OCI-LY1 (cell line): ENCODE data around the gene PCDHA11.

ENCODE experiments used
- H2AFZ ChIP-seq: fragments of 200-600 bp; sonication (generic), shearing (Covaris generic); 2 replicates; pipeline ENCODE4 v1.6.0; 2014; ENCODE audit warnings: antibody characterized with exemption, mild to moderate bottlenecking, low read length
- H3F3A ChIP-seq: fragments of 200-600 bp; sonication (generic), shearing (Covaris generic); 2 replicates; pipeline ENCODE4 v1.6.0; 2014; ENCODE audit warnings: mild to moderate bottlenecking, antibody characterized with exemption, low read length, moderate library complexity; ENCODE audit not compliant: insufficient read depth
- H3K27ac ChIP-seq: fragments of 200-600 bp; sonication (generic); 2 replicates; pipeline ENCODE4 v1.5.1; 2014; ENCODE audit warnings: low read length, mixed run types, mild to moderate bottlenecking, low read depth; ENCODE audit not compliant: poor library complexity, severe bottlenecking
- H3K27me3 ChIP-seq: fragments of 200-600 bp; sonication (generic); 2 replicates; pipeline ENCODE4 v1.6.0; 2014; ENCODE audit warnings: antibody characterized with exemption, mild to moderate bottlenecking, low read length, moderate library complexity; ENCODE audit not compliant: insufficient read depth
- H3K36me3 ChIP-seq: fragments of 200-600 bp; sonication (generic); 2 replicates; pipeline ENCODE4 v1.6.1; 2014; ENCODE audit warnings: mild to moderate bottlenecking, antibody characterized with exemption, low read length, moderate library complexity, mixed read lengths; ENCODE audit not compliant: insufficient read depth
- H3K4me1 ChIP-seq: fragments of 200-600 bp; sonication (generic); 2 replicates; pipeline ENCODE4 v1.5.1; 2014; ENCODE audit warnings: mild to moderate bottlenecking, low read length, moderate library complexity; ENCODE audit not compliant: insufficient read depth, severe bottlenecking
- H3K4me2 ChIP-seq: fragments of 200-600 bp; sonication (generic), shearing (Covaris generic); 2 replicates; pipeline ENCODE4 v1.6.1; 2014; ENCODE audit warnings: low read length
- H3K4me3 ChIP-seq: fragments of 200-600 bp; sonication (generic); 2 replicates; pipeline ENCODE4 v1.5.1; 2014; ENCODE audit warnings: low read length, low read depth, mild to moderate bottlenecking, mixed read lengths; ENCODE audit not compliant: poor library complexity, severe bottlenecking
- H3K79me2 ChIP-seq: fragments of 200-600 bp; shearing (Covaris generic); 2 replicates; pipeline ENCODE4 v1.6.1; 2016; ENCODE audit warnings: mixed run types, low read length, mixed read lengths; ENCODE audit not compliant: insufficient read depth
- H3K9ac ChIP-seq: fragments of 200-600 bp; sonication (generic), shearing (Covaris generic); 2 replicates; pipeline ENCODE4 v1.6.1; 2014; ENCODE audit warnings: mild to moderate bottlenecking, low read length, mixed read lengths
- H3K9me2 ChIP-seq: fragments of 200-600 bp; sonication (generic), shearing (Covaris generic); 2 replicates; pipeline ENCODE4 v1.6.1; 2014; ENCODE audit warnings: low read depth, mild to moderate bottlenecking, low read length, mixed read lengths
- H3K9me3 ChIP-seq: fragments of 200-600 bp; shearing (Covaris generic); 2 replicates; pipeline ENCODE4 v1.6.1; 2014; ENCODE audit warnings: low read length, mixed read lengths
- H4K20me1 ChIP-seq: fragments of 200-600 bp; sonication (generic), shearing (Covaris generic); 2 replicates; pipeline ENCODE4 v1.6.0; 2016; ENCODE audit warnings: mild to moderate bottlenecking, low read length; ENCODE audit not compliant: insufficient read depth
- EZH2 ChIP-seq: fragments of 200-600 bp; sonication (generic), shearing (Covaris generic); IDR thresholded peaks from 2 replicates; pipeline ENCODE4 v1.8.0; 2017; ENCODE audit warnings: borderline replicate concordance, mixed run types, mild to moderate bottlenecking, antibody characterized with exemption, low read length, moderate library complexity, mixed read lengths
- TF ChIP-seq, protein P1 (sequence below): fragments of 200-600 bp; sonication (generic), shearing (Covaris generic); IDR thresholded peaks from 2 replicates; pipeline ENCODE4 v1.5.1; 2017; ENCODE audit warnings: mild to moderate bottlenecking, antibody characterized with exemption, low read length, moderate library complexity, mixed read lengths

Gene PCDHA11

GRCh38 chr5:140881889-140882590 lies 13.3 kb downstream of the PCDHA11 start, which contains the start of gene PCDHA13:
TSS of gene PCDHA13 (plus strand) at chr5:140882124. CDS start at chr5:140882269, 145 bp downstream.
- no peaks in the 10 kb centered on the region for H3K27me3 ChIP-seq
- H3K27ac ChIP-seq: no peak within 1 kb of the TSS
- no peaks in the 10 kb centered on the region for H4K20me1 ChIP-seq
- H3K79me2 ChIP-seq: no peaks in the 10 kb centered on the region
- H3F3A ChIP-seq: no peaks in the 10 kb centered on the region
- no peaks in the 10 kb centered on the region for H3K9me2 ChIP-seq
- H3K4me3 ChIP-seq: no peak within 1 kb of the TSS
- no peak within 1 kb of the TSS for H2AFZ ChIP-seq
- no peaks in the 10 kb centered on the region for H3K9me3 ChIP-seq
- H3K4me2 ChIP-seq: no peak within 1 kb of the TSS
- H3K4me1 ChIP-seq: no peaks in the 10 kb centered on the region
- no peak for TF ChIP-seq EZH2
- TF ChIP-seq, protein P1, sequence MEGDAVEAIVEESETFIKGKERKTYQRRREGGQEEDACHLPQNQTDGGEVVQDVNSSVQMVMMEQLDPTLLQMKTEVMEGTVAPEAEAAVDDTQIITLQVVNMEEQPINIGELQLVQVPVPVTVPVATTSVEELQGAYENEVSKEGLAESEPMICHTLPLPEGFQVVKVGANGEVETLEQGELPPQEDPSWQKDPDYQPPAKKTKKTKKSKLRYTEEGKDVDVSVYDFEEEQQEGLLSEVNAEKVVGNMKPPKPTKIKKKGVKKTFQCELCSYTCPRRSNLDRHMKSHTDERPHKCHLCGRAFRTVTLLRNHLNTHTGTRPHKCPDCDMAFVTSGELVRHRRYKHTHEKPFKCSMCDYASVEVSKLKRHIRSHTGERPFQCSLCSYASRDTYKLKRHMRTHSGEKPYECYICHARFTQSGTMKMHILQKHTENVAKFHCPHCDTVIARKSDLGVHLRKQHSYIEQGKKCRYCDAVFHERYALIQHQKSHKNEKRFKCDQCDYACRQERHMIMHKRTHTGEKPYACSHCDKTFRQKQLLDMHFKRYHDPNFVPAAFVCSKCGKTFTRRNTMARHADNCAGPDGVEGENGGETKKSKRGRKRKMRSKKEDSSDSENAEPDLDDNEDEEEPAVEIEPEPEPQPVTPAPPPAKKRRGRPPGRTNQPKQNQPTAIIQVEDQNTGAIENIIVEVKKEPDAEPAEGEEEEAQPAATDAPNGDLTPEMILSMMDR: no peak
- no peak within 1 kb of the TSS for H3K9ac ChIP-seq
- H3K36me3 ChIP-seq: no peaks in the 10 kb centered on the region

DNA sequence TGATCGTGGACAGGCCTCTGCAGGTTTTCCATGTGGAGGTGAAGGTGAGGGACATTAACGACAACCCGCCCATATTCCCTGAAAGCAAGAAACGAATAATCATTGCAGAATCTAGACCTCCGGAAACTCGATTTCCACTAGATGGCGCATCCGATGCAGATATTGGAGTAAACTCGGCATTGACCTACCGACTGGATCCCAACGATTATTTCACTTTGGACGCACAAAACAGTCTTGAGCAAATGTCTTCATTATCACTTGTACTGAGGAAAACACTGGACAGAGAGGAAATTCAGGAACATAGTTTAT lies 13.8 kb downstream of the PCDHA11 start:
- Histone ChIP-seq H3K79me2 (no peaks in the 10 kb centered on the region), H3K4me2 (no peak overlapping the region), H3K9ac (no peak overlapping the region), H3F3A (no peaks in the 10 kb centered on the region), H3K4me3 (no peak overlapping the region), H2AFZ (no peak overlapping the region), H3K9me2 (no peaks in the 10 kb centered on the region), H3K27me3 (no peaks in the 10 kb centered on the region), H3K9me3 (no peaks in the 10 kb centered on the region), H4K20me1 (no peaks in the 10 kb centered on the region), H3K27ac (no peak overlapping the region), H3K36me3 (no peaks in the 10 kb centered on the region), H3K4me1 (no peaks in the 10 kb centered on the region)
- no peak for TF ChIP-seq EZH2
- TF ChIP-seq, protein P1: peak; percentile 22; the same call in 1 of the 2 replicates

- Histone ChIP-seq H3K36me3 (no peaks in the 10 kb centered on the region), H3K4me1 (no peaks in the 10 kb centered on the region), H3K27ac (no peak overlapping the region), H3K4me3 (no peak overlapping the region), H3K4me2 (no peak overlapping the region), H3K9me2 (no peaks in the 10 kb centered on the region), H4K20me1 (no peaks in the 10 kb centered on the region), H3F3A (no peaks in the 10 kb centered on the region), H3K9me3 (no peaks in the 10 kb centered on the region), H3K9ac (no peak overlapping the region), H2AFZ (no peak overlapping the region), H3K79me2 (no peaks in the 10 kb centered on the region), H3K27me3 (no peaks in the 10 kb centered on the region)
- TF ChIP-seq, protein P1: no peak
- no peak for TF ChIP-seq EZH2
Observed at GRCh38 chr5:140883373-140883772, 14.6 kb downstream of the PCDHA11 start.
